OCI-M1 (cell line): Measurements from ENCODE around the gene KITLG.
A peak's percentile ranks its signal among the peaks of the same experiment; 100 is the strongest.
"Not testable (repeated sequence)": the region's sequence is repeated elsewhere in the genome, so short reads cannot be mapped to it uniquely, and the experiment has no call there.

Experiments
- DNase-seq: peaks from one replicate; lab custom pipeline; 2025; lab: John Stamatoyannopoulos, UW

Gene KITLG

GRCh38 chr12:88576866-88577265, 3.4 kb downstream of the KITLG start:
- no peak for DNase-seq

DNA sequence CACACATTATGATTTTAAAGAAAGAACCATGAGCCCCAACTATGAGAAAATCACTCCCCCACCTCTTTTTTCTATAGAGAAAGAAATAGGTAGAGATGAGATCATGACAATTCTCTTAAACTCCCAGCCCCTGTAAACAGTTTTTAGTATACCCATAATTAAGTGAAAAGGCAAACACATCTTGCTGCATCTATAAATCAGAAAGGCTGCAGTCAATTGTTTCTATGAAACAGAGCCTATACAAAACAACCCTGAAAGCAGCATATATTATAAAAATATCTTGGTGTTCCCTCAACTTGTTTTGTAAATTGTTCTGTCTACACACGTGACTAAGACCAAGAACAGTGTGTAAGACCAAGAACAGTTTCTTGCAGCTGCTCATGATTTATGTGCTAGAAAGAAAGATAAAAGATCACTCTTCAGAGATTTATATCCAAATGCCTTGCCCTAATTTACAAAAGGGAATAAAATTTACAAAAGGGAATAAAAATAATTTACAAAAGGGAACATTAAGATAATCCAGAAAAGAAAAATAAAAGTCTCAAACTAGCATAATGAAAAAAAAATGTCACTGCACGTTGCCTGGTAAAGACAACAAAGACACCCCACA, 4.8 kb downstream of the KITLG start:
- no peak for DNase-seq

DNA sequence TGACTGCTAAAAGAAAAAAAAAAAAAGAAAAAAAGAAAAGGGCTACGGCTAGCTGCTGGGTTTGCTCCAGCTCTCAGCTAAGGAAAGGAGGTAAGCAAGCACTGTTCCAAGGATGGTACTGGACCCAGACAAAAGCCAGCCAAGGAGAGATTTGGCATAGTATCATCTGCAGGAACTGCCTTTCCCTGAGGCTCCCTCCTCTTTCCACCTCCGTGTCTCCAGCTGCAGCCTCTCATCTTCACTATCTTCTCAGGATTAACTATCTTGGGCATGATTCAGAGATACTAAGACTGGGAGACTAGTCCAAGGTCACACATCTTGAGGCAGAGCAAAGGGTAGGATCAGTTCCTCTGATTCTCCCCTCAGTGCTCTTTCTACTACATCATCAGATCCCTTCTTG, 6.0 kb downstream of the KITLG start:
- no peak for DNase-seq

DNA sequence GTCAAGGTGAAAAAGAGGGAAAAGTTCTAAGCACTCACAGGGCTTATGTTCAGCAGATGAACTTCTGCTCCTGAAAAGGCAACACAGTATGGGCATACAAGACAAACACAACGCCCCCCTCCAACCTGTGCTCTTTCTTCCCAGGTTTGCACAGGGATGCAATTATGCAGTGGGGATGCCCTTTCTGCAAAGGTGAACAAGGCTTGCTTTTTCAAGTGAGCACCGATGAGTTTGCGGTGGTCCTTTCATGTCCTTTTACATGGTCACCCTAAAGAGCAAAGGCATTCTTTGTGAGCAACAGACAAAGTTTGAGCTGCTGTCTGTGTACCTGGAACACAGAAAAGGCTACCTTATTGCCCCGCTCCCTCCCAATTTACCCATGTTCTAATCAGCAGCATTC, 6.7 kb downstream of the KITLG start:
- DNase-seq, result no peak

DNA sequence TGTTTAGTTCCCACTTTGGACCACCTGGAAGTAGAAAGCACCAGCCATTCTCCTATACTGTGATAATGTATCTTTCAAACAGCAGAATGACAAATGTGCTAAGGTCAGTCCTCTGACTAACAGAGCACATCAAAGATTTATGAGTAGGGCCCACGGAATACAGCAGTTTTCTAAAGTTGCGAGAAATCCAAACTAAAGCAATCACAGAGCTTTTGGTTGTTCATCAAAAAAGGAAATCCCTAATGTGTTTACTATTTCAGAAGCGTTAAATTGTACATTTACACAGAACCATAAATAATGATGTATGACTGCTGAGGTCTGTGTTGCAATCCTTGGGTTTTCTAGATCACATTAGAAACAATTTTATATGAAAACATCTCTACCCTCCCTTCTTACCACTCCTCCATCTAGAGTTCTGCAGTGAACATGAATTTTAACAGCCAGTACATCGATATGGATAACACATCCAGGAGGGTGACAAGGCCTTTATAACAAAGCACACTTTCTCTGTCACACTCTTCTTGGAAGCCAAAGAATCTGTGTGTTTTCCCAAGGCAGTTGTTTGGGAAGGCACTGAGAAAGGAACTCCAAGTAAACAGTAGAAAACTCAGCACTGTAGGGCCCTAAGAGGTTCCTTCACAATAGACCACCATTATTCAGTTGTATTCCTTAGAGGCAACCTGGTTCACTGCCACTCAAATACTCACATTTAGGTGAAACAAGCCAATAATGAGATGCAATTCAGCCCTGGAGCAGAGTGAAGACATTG, 7.3 kb downstream of the KITLG start:
- DNase-seq, result no peak

DNA sequence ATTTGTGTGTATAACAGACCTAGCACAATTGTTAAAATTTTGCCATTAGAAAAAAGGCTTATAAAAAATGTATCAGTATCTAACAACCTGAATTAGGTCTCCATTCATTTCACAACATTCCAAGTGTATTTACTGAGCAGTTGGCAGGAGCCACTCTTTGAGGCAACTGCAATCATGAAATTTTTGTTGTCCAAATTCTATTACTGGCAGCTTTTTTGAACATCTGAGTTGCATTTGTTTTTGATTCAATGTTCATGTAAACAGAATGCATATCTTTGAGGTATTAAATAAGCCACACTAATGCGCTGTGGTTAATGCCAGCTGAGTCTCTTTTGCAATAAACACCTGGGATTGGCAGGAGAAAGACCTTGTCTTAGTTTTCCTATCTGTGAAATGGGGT, 8.7 kb downstream of the KITLG start:
- no peak for DNase-seq

DNA sequence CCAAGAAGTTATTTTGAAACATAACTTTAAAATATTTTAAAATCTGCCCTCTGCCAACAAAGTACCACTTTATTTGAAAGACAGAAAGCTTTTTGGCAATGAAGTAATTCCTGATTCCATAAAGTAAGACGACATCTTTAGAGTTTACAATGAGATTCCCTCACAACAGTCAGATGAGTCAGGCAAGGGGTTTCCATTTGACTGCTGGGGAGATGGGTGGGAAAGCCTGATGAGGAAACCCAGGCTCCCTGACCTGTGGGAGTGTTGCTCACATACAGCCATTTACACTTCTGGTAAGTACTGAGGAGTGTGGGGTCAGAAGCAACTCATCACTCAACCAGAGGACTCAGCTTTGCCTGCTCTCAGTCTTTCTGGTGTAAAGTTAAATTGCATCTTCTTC, 10.2 kb downstream of the KITLG start:
- DNase-seq, result no peak

GRCh38 chr12:88566430-88566829, 13.8 kb downstream of the KITLG start:
- peak; percentile 89 for DNase-seq

GRCh38 chr12:88562846-88563582, 17.3 kb downstream of the KITLG start:
- no peak for DNase-seq

DNA sequence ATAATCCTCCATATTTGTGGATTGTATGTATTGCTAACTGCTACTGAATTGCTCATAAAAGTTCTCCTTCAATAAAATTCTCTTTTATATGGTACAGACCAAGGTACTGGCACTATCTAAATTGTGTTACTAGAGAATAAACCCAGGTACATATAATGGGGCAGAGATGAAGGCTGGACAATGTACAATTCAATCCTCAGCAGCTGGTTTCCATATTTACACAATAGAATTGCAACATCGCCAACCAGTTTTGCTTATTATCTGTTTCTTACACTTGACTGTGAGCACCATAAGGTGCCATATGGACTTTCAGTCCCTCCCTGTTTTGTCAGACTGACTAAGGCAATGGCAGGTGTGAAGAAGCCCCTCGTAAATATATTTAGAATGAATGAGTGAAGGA, 18.1 kb downstream of the KITLG start:
- DNase-seq, result no peak

DNA sequence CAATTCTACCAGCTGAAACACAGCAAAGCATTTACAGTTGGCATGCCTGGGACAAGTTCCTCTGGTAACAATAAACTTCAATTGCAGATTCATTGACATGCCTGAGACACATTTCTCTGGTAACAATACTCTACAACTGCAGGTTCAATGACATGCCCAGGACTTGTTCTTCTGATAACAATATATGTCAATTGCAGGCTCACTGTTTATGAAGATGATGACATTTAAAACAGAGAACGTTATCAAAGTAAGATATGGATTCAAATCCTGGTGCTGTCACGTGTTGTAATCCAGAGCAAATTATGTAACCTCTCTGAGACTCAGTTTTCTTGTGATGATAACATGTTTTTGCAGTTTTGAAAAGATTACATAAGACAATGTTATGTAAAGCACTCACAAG, 20.5 kb downstream of the KITLG start:
- peak; percentile 32 for DNase-seq

DNA sequence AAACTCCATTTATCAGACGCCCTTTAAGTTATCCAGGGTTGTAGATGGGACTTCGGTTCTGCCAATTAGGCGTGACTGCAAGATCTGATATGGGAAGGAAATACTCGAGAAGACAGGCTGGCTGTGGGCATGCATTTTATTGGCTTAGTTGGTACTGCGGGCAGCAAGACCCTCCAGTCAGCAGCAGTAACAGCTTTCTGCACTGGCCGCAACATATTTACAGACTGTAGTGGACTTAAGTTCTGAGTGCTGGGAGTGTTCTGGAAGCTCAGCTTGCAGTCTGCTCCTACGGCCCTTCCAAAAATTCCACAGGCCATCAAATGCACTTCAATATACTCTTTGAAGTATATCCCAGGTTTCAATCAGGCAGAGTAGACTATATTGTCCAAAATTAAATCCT, 21.1 kb downstream of the KITLG start:
- DNase-seq, result no peak

DNA sequence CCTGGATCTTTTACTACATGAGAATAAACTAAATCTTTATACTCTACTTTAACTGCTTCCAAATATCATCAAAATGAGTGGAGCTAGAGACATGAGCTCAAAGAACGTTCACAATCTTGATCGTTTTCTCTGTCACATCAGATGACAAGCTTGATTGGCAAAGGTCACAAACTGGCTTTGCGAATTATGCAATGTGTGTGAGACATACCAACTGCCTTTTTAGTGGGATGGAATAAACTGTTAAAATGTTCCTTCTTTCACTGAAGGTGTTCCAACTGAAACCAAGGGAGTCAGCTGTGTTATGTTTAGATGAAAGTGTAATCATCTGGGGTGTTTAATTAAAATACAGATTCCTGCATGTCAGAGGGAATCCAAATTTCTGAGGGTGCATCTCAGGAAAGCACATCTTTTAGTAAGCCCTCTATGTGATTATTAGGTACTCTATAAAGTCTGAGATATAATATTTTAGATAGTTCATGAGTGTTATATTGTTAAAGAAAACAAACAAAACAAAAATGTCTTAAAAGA, 21.9 kb downstream of the KITLG start:
- DNase-seq, result peak; percentile 28

GRCh38 chr12:88556213-88556774, 24.0 kb downstream of the KITLG start:
- peak; percentile 75 for DNase-seq

GRCh38 chr12:88553941-88554658, 26.2 kb downstream of the KITLG start:
- no peak for DNase-seq

- no peak for DNase-seq
Observed at GRCh38 chr12:88552610-88553079, 27.6 kb downstream of the KITLG start.

DNA sequence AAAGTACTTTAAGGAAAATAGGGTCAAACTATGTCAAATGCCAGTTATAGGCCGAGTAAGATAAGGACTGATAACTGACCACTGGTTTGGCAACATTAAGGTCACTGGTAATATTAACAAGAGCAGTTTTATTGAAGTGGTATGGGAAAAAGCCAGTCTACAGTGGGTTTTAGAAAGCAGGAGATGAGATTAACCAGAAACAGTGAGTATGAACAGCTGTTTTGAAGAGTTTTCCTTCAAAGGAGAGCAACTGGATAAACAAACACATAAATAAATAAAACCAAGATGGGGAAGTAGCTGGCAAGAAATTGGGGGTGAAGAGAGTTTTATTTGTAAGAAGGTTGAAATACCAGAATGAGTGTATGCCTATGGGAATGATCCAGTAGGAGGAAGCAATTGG, 30.3 kb downstream of the KITLG start:
- no peak for DNase-seq

DNA sequence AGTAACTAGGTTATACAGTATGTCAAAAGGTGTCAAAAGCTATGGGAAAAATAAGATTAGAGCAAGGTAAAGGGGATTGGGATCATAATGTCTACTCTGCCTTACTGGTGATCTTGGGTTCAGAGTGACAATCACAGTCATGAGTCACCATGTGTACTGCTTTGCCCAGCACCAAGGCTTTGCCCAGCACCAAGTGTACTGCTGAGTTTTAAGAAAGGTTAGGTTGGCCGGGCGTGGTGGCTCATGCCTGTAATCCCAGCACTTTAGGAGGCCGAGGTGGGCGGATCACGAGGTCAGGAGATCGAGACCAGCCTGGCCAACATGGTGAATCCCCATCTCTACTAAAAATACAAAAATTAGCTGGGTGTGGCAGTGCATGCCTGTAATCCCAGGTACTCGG, 32.3 kb downstream of the KITLG start:
- DNase-seq, result not testable (repeated sequence)

GRCh38 chr12:88546853-88547252, 33.4 kb downstream of the KITLG start:
- no peak for DNase-seq

DNA sequence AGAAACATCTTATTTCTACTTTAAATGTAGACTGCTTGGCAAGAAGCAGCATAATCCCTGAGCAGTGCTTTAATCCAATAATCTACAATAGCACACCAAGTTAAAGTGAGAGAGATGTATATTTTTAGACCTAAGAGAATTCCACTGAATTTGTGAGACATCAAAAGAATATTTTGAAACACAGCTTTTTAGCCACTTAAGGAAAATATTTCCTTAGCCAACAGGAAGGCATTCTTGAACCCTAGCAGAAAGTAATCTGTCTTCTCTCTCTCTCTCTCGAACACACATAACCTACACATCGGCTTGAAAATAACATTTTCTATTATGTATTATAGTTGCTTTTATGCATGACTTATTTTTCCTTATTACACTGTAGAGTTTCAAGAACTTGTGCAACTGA, 34.0 kb downstream of the KITLG start:
- no peak for DNase-seq
